SU-DHL-6 (cell line): Measurements from ENCODE around the gene RUVBL2.
"Not testable (repeated sequence)": the region's sequence is repeated elsewhere in the genome, so short reads cannot be mapped to it uniquely, and the experiment has no call there.

Experiments used
- H2AFZ ChIP-seq: fragments of 200-600 bp; sonication (generic); 2 replicates; pipeline ENCODE4 v1.6.1; 2014; ENCODE audit warnings: low read depth, mild to moderate bottlenecking, moderate library complexity, mixed read lengths, antibody characterized with exemption, low read length; ENCODE audit not compliant: severe bottlenecking
- H3F3A ChIP-seq: fragments of 200-600 bp; shearing (Covaris generic); 2 replicates; pipeline ENCODE4 v1.6.0; 2016; ENCODE audit warnings: antibody characterized with exemption, mild to moderate bottlenecking; ENCODE audit not compliant: insufficient read depth
- H3K27ac ChIP-seq: fragments of 200-600 bp; sonication (generic); 2 replicates; pipeline ENCODE4 v1.5.1; 2016; ENCODE audit warnings: low read depth, mild to moderate bottlenecking, low read length, moderate library complexity, mixed read lengths
- H3K27me3 ChIP-seq: fragments of 200-600 bp; sonication (generic), shearing (Covaris generic); 2 replicates; pipeline ENCODE4 v1.6.0; 2014; ENCODE audit warnings: mild to moderate bottlenecking, low read length
- H3K36me3 ChIP-seq: fragments of 200-600 bp; sonication (generic); 2 replicates; pipeline ENCODE4 v1.6.1; 2014; ENCODE audit warnings: mild to moderate bottlenecking, low read length, mixed read lengths
- H3K4me2 ChIP-seq: fragments of 300-600, 200-600 bp; shearing (Covaris generic), sonication (generic); 2 replicates; pipeline ENCODE4 v1.6.0; 2014; ENCODE audit warnings: low read length, low read depth, mild to moderate bottlenecking; ENCODE audit not compliant: poor library complexity, severe bottlenecking
- H3K4me3 ChIP-seq: fragments of 200-600 bp; sonication (generic); 2 replicates; pipeline ENCODE4 v1.5.1; 2014; ENCODE audit warnings: antibody characterized with exemption, low read length, mild to moderate bottlenecking, mixed read lengths; ENCODE audit not compliant: insufficient read depth, poor library complexity, severe bottlenecking
- H3K79me2 ChIP-seq: fragments of 200-600 bp; sonication (generic); 2 replicates; pipeline ENCODE4 v1.6.1; 2014; ENCODE audit warnings: mild to moderate bottlenecking, low read length, moderate library complexity; ENCODE audit not compliant: insufficient read depth
- H3K9ac ChIP-seq: fragments of 200-600 bp; sonication (generic); 2 replicates; pipeline ENCODE4 v1.7.0; 2014; ENCODE audit warnings: mild to moderate bottlenecking, low read length
- H3K9me2 ChIP-seq: fragments of 200-600 bp; sonication (generic); replicated peaks from 2 replicates; pipeline ENCODE4 v1.6.1; 2014; ENCODE audit warnings: low read length; ENCODE audit not compliant: insufficient read depth
- H3K9me3 ChIP-seq: fragments of 200-600 bp; sonication (generic); 2 replicates; pipeline ENCODE4 v1.6.1; 2014; ENCODE audit warnings: low read length, mixed read lengths; ENCODE audit not compliant: insufficient read depth
- H4K20me1 ChIP-seq: fragments of 200-600 bp; sonication (generic); 2 replicates; pipeline ENCODE4 v1.6.1; 2014; ENCODE audit warnings: low read depth, mild to moderate bottlenecking, antibody characterized with exemption, low read length, moderate library complexity, mixed read lengths
- CTCF ChIP-seq: fragments of 200-600 bp; sonication (generic); IDR thresholded peaks from one replicate; pipeline ENCODE4 v1.5.1; 2017; ENCODE audit warnings: antibody characterized with exemption, mild to moderate bottlenecking, low read length, moderate library complexity; ENCODE audit not compliant: insufficient read depth, poor library complexity, severe bottlenecking
- EZH2phosphoT487 ChIP-seq: fragments of 200-600 bp; sonication (generic), shearing (Covaris generic); conservative IDR thresholded peaks from 2 replicates; pipeline ENCODE4 v1.6.1; 2018; ENCODE audit warnings: mild to moderate bottlenecking, antibody characterized with exemption, low read length, moderate library complexity, mixed read lengths

RUVBL2 gene

GRCh38 chr19:49056101-49056901 is 62.6 kb downstream of the RUVBL2 start:
- H3K4me3 ChIP-seq = peak overlapping the region; percentile 45
- H3F3A ChIP-seq = no peaks in the 10 kb centered on the region
- no peaks in the 10 kb centered on the region for H3K36me3 ChIP-seq
- H4K20me1 ChIP-seq = no peaks in the 10 kb centered on the region
- H3K9me2 ChIP-seq = no peaks in the 10 kb centered on the region
- H3K27ac ChIP-seq = no peak overlapping the region
- peak overlapping the region; percentile 98 for H2AFZ ChIP-seq
- H3K9ac ChIP-seq = 0 out of 2 replicates have a peak overlapping the region, but pooled peaks have one; percentile 21
- H3K27me3 ChIP-seq = no peaks in the 10 kb centered on the region
- TF ChIP-seq EZH2phosphoT487 (no peak), CTCF (no peak)
- no peaks in the 10 kb centered on the region for H3K9me3 ChIP-seq
- H3K4me2 ChIP-seq = peak overlapping the region; percentile 65
- no peaks in the 10 kb centered on the region for H3K79me2 ChIP-seq

- H3F3A ChIP-seq, H3K4me2 ChIP-seq, H3K9ac ChIP-seq, H3K79me2 ChIP-seq, H3K36me3 ChIP-seq, H3K9me3 ChIP-seq, H3K9me2 ChIP-seq, H3K27me3 ChIP-seq, H2AFZ ChIP-seq, H4K20me1 ChIP-seq, H3K4me3 ChIP-seq, H3K27ac ChIP-seq: not testable (repeated sequence)
These were observed 63.4 kb downstream of the RUVBL2 start for GRCh38 chr19:49056902-49057596.

- H3K27me3 ChIP-seq = no peaks in the 10 kb centered on the region
- no peak within 1 kb of the TSS for H3K27ac ChIP-seq
These were observed 64.0 kb downstream of the RUVBL2 start, which contains the start of gene CGB7 for GRCh38 chr19:49057636-49058234. TSS of gene CGB7 (minus strand) at chr19:49057749. CDS start at chr19:49055375, 2,374 bp downstream.

More at GRCh38 chr19:49057636-49058234, 64.0 kb downstream of the RUVBL2 start, which contains the start of gene CGB7:
- Histone ChIP-seq H3K9me2 (no peaks in the 10 kb centered on the region), H3K9me3 (no peaks in the 10 kb centered on the region), H3K9ac (no peak within 1 kb of the TSS), H3K36me3 (no peaks in the 10 kb centered on the region), H3F3A (no peaks in the 10 kb centered on the region), H4K20me1 (no peaks in the 10 kb centered on the region), H3K79me2 (no peaks in the 10 kb centered on the region), H3K4me3 (no peak within 1 kb of the TSS), H3K4me2 (no peak within 1 kb of the TSS), H2AFZ (no peak within 1 kb of the TSS)
- TF ChIP-seq CTCF = no peak
- TF ChIP-seq EZH2phosphoT487 = no peak
